GM04503 (cell line): ENCODE data around the gene SLC25A21.

Source experiments
- DNase-seq: peaks from one replicate; pipeline ENCODE4 v3.0.0-alpha.2; 2012; ENCODE audit warnings: low read depth

The SLC25A21 gene

DNA sequence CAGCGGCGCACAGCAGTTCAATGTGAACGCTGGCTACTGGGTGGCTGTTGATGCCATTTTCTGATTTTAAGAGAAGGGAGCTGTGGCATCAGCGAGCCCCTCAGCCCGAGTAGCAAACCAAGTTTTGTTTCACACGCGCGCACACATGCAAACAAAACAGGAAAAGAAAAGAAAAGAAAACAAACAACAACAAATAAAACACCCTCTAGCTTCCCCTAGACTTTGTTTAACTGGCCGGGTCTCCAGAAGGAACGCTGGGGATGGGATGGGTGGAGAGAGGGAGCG is 510.2 kb downstream of the SLC25A21 start:
- DNase-seq = no peak

DNA sequence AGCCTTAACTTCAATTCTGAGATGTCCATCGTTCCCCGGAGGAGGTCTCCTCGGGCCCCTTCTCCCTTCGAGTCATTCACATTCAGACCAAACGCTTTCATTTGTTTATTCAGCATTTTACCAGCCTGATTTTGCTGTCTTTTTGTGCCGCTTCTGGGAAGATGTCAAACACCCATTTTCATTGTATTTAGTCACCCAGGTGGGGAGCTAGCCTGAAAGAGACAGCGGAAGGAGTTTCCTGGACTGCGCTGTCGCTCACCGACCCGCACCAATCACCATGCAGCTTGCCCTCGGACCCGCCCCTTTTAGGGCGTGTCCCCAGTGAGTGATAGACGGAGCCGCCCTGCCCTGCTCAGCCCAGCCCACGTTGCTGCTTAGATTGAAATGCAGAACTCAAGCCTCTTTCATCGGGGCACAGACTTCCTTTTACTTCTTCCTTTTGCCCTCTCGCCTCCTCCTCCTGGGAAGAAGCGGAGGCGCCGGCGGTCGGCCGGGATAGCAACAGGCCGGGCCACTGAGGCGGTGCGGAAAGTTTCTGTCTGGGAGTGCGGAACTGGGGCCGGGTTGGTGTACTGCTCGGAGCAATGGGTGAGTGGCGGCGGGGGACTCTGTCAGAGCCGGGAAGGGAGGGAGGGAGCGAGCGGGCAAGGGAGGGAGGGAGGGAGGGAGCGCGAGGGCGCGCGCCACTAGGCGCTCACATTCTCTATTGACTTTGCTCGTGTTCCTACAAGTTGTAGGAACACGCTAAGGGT is 510.7 kb downstream of the SLC25A21 start, which contains the start of gene PAX9:
TSS of gene PAX9 (plus strand) at position 355 of the 752 bp plus-strand sequence. CDS start at position 585, 230 bp downstream.
- no peak for DNase-seq

- DNase-seq = no peak
Measured at GRCh38 chr14:36660736-36661505, 511.5 kb downstream of the SLC25A21 start.

GRCh38 chr14:36659822-36660735 is 512.3 kb downstream of the SLC25A21 start:
- DNase-seq = no peak

GRCh38 chr14:36659010-36659821 is 513.2 kb downstream of the SLC25A21 start:
- no peak for DNase-seq

- no peak for DNase-seq
Measured at GRCh38 chr14:36658123-36659009, 514.0 kb downstream of the SLC25A21 start.

- no peak for DNase-seq
Measured at GRCh38 chr14:36657399-36658122, 514.8 kb downstream of the SLC25A21 start.

- DNase-seq = no peak
Measured at GRCh38 chr14:36656687-36657398, 515.6 kb downstream of the SLC25A21 start.

DNA sequence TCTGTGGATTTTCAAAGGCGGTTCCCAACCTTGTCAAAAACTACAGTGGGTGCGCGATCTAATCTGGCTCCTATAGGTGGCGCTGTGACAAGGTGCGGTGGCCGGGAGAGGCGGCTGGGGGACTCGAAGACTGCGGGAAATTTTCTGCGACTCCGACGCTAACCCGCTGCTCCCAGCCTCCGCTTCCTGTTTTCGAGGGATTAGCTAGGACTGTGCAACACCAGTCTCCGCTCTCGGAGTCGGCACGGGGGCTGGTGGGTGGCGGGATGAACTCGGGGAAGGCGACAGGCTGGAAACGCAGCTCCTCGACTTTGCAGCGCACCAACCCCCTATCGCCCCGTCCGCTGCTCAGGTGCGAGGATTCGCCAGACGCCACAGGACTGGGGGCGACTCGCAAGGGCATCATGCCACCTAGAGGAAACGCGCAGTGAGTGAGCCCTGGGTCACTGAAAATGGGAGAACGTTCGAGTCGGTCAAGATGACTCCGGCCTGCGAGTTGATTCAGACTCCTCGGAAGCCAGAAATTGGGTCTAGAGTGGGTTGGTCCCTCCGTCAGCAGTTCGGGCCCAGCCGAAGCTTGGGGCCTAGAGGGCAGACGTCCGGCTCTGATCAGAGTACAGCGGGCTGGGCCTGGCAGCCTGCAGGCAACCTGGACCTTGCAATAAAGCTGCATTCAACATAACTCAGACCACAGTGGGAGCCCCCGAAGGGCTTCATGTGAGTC is 516.3 kb downstream of the SLC25A21 start:
- DNase-seq = no peak

DNA sequence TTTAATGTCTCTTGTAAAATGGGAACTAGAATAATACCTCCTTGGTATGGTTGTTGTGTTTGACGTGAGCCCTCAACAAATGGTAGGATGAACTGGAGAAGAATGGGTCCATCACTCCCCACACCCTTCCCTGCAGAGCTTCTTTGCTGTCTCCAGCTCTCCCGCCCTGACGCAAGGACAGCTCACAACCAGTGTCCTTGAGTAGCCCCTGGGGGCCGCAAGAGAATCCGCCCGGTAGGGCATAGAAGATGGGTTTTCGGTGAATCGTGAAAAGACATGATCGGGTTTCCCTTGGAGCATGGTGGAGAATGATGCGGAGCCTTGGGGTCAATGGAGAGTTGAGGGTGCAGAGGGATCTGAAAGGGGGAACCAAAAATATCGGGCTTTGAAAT is 516.8 kb downstream of the SLC25A21 start:
- no peak for DNase-seq

DNA sequence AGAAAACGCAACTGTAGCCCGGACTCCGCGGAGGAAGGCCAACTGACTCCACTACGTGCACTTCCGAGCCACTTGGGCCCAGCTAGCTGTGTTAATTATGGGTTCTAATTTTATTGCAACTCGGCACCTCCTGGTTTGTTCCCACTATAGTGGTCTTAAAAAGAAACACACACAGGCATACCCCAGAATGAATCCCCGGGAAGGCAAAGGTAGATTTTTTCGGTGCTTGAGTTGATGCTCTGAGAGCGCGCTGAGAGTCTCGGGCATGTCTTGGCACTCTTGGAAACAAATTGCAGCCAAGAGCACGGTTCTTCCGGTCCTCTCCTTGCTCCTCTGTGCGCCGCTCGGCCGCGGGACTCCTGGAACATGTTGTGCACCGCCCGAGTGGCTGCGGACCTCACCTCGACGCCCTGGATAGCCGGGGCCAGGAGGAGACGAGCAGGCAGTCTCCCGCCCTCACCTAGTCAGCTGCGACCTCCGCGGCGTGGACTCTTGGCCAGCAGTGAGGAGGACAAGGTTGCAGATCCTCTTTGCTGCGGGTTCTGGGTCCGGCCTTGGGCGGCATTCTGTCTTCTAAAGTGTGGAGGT is 517.5 kb downstream of the SLC25A21 start:
- no peak for DNase-seq

GRCh38 chr14:36653962-36654793 is 518.2 kb downstream of the SLC25A21 start:
- DNase-seq = no peak

DNA sequence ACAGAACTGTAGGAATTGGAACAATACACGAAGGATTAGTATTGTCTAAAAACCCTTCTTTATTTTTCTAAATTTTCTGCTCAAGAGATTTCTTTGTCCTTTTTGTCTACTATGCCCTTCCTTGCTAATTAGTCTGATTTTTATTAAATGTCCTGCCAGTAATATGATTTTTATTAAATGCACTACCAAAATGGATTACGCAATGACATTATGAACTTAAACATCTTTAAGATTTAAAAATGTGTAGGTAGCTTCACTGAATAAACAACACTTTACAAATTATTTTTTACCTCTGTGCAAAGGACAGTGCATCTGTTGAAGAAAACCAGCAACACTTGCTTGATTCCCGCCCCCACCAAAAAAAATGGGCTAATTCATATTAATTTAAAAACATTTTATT is 519.0 kb downstream of the SLC25A21 start:
- DNase-seq = no peak

- DNase-seq = no peak
Measured at GRCh38 chr14:36652542-36653201, 519.7 kb downstream of the SLC25A21 start.

- DNase-seq = no peak
Measured at GRCh38 chr14:36649872-36650650, 522.3 kb downstream of the SLC25A21 start.
